Fibroblast of lung (primary cell): ENCODE results near the gene CFLAR. TPM values are rescaled to one million over a fixed set of nuclear protein-coding genes. Genes with fewer than 3 reads are reported as not detected.

Source experiments
- DNase-seq, 2 donors: peaks; one replicate each; pipeline versions ENCODE4 v3.0.0 to v3.0.0-alpha.2; 2010; ENCODE audit warnings: low read depth in 2 of 2
- H2AFZ ChIP-seq: 2 replicates; pipeline ENCODE4 v1.5.1; 2012; ENCODE audit warnings: low read length, control low read depth, inconsistent platforms
- H3K27ac ChIP-seq: 2 replicates; pipeline ENCODE4 v1.5.1; 2011; ENCODE audit warnings: low read length, control low read depth; ENCODE audit not compliant: insufficient read depth
- H3K27me3 ChIP-seq: 2 replicates; pipeline ENCODE4 v1.5.1; 2011; ENCODE audit warnings: mild to moderate bottlenecking, low read length; ENCODE audit not compliant: control insufficient read depth, insufficient read depth
- H3K36me3 ChIP-seq: 2 replicates; pipeline ENCODE4 v1.5.1; 2011; ENCODE audit warnings: low read length; ENCODE audit not compliant: control insufficient read depth, insufficient read depth
- H3K4me1 ChIP-seq: 2 replicates; pipeline ENCODE4 v1.5.1; 2011; ENCODE audit warnings: low read length; ENCODE audit not compliant: control insufficient read depth, insufficient read depth; ENCODE audit errors: extremely low read depth
- H3K4me2 ChIP-seq: 2 replicates; pipeline ENCODE4 v1.5.1; 2011; ENCODE audit warnings: low read length, control low read depth; ENCODE audit not compliant: insufficient read depth; ENCODE audit errors: extremely low read depth
- H3K4me3 ChIP-seq, 4 experiments: fragments of 200-600 bp in 1 of 4; sonication (generic) in 1 of 4; replicated peaks in 1 of 4; 2 replicates each; pipeline ENCODE4 v1.5.1; 2011 to 2016; ENCODE audit warnings: low read length in 4 of 4, low read depth in 3 of 4, mild to moderate bottlenecking in 3 of 4, control low read depth in 2 of 4, inconsistent platforms in 1 of 4, mixed read lengths in 1 of 4; ENCODE audit not compliant: insufficient read depth in 1 of 4; ENCODE audit errors: control extremely low read depth in 1 of 4
- H3K79me2 ChIP-seq: 2 replicates; pipeline ENCODE4 v1.5.1; 2012; ENCODE audit warnings: mild to moderate bottlenecking, low read length, inconsistent platforms; ENCODE audit not compliant: control insufficient read depth, insufficient read depth
- H3K9ac ChIP-seq: 2 replicates; pipeline ENCODE4 v1.5.1; 2011; ENCODE audit warnings: mild to moderate bottlenecking, low read length, control low read depth; ENCODE audit not compliant: insufficient read depth
- H3K9me3 ChIP-seq: 2 replicates; pipeline ENCODE4 v1.5.1; 2012; ENCODE audit warnings: low read depth, low read length; ENCODE audit not compliant: control insufficient read depth, insufficient read depth
- H4K20me1 ChIP-seq: 2 replicates; pipeline ENCODE4 v1.5.1; 2011; ENCODE audit warnings: low read length; ENCODE audit not compliant: control insufficient read depth, insufficient read depth; ENCODE audit errors: extremely low read depth
- EZH2 ChIP-seq: IDR thresholded peaks from 2 replicates; pipeline ENCODE4 v1.5.1; 2012; ENCODE audit warnings: low read length, control low read depth, mild to moderate bottlenecking; ENCODE audit errors: missing control alignments
- polyA plus RNA-seq, 2 donors: library from polyadenylated mRNA; depleted of rRNA in 1 of 2; stranded (reverse) in 1 of 2; unstranded in 1 of 2; fragments of >200 nt; gene quantifications; 2 replicates each; pipeline ENCODE4 v1.2.1, GENCODE V29; 2011 to 2012; ENCODE audit warnings: missing spikeins in 1 of 2
- total RNA-seq: library from RNA; depleted of rRNA; stranded (reverse); fragments of >200 nt; gene quantifications from 2 replicates; pipeline ENCODE4 v1.2.1, GENCODE V29; 2014
- TF ChIP-seq, protein P1 (sequence below), 2 donors: IDR thresholded peaks in 1 of 2; conservative IDR thresholded peaks in 1 of 2; 1 replicate in 1 of 2; 2 replicates in 1 of 2; pipeline ENCODE4 v1.5.1; 2011 to 2012; ENCODE audit warnings: low read length in 2 of 2, control low read depth in 1 of 2, inconsistent platforms in 1 of 2, low read depth in 1 of 2, mild to moderate bottlenecking in 1 of 2

The CFLAR gene
- total and polyA plus RNA-seq, 2 donors (not counting 1 experiment from before 2014, with no cell fraction given), result 39.3 to 80.4 TPM

DNA sequence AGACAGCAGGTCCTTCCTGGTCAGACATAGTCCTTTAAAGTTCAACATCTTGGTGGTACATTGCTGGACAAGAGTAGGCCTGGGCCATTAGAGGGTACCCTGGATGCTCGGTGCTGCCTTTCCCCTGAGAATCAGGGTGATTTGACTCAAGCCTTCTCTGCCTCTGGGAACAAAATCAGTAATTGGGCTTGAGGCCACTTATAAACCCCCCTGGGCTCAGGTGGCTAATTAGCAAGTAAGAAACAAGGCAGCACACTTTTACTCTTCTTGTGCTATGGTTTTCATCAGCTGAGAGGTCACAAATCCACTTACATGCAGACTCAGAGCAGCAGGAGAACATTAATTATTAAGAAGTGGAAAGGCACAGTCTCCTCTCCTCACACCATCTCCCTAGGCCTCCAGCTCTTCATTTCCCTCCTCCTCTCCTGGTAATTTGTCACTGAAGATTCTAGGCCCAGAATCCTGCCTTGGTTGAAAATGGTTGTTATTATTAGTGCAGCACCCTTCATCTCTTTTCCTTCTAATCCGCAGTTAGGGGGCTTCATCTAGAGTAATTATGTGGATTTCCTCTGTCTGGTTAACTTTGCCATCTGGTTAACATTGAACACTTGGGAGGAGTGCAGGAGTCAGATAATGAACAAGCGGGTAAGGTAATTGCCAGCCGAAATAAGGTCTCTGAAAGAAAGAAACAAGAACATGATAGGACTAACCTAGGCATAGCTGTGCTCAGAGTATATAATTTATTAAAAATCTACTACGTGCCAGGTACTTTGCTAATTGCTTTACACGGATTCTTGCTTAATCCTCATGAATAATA lies 37.2 kb downstream of the CFLAR start:
- Histone ChIP-seq H3K27me3 (no peaks in the 10 kb centered on the region), H3K4me3 (no peak overlapping the region), H4K20me1 (no peaks in the 10 kb centered on the region), H3K36me3 (peaks cover 5% of the 10 kb centered on the region), H3K79me2 (peaks cover 2% of the 10 kb centered on the region), H3K9me3 (no peaks in the 10 kb centered on the region), H3K9ac (no peak overlapping the region), H3K4me1 (peaks cover 30% of the 10 kb centered on the region), H3K27ac (no peak overlapping the region), H3K4me2 (no peak overlapping the region), H2AFZ (no peak overlapping the region)
- TF ChIP-seq EZH2, result no peak
- TF ChIP-seq, protein P1, sequence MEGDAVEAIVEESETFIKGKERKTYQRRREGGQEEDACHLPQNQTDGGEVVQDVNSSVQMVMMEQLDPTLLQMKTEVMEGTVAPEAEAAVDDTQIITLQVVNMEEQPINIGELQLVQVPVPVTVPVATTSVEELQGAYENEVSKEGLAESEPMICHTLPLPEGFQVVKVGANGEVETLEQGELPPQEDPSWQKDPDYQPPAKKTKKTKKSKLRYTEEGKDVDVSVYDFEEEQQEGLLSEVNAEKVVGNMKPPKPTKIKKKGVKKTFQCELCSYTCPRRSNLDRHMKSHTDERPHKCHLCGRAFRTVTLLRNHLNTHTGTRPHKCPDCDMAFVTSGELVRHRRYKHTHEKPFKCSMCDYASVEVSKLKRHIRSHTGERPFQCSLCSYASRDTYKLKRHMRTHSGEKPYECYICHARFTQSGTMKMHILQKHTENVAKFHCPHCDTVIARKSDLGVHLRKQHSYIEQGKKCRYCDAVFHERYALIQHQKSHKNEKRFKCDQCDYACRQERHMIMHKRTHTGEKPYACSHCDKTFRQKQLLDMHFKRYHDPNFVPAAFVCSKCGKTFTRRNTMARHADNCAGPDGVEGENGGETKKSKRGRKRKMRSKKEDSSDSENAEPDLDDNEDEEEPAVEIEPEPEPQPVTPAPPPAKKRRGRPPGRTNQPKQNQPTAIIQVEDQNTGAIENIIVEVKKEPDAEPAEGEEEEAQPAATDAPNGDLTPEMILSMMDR (conservative IDR thresholded peaks at IDR 0.05 in 1 of 2, IDR thresholded peaks at IDR 0.05 in 1 of 2; ENCODE audit: low read depth in 1 of 2, low read length in 2 of 2), result no peak
- no peak for DNase-seq

DNA sequence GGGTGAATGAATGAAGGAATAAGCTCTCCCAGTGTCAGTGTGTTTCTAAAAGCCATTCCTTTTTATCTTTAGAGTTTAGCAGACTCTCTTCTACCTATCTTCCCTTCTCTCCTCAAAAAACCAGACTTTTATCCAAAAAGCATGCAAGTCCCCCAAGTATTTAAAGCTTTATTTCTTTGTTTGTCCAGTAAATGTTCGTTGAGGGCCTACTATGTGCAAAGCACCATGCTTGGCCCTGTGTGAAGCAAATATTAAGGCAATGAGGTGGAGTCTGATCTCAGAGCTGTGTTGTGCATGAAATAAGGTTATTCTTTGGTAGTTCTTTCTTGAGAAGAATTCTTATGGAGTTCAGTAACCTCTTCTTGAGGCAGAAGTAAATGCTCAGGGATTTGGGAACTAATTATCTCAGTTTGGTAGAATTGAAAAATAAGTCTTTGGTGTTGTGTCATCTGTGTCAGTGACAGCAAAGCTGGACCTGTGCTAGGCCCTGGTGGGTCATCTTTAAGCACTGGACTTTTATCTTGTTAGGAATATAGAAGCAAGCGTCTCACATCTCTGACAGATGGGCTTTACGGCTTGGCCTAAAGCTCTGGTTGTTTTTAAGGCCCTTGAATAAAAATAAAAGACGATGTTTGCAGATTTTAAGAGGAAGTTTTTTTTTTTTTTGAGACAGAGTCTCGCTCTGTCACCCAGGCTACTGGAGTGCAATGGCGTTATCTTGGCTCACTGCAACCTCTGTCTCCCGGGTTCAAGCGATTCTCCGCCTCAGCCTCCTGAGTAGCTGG lies 38.8 kb downstream of the CFLAR start:
- TF ChIP-seq EZH2, result no peak
- TF ChIP-seq, protein P1 (conservative IDR thresholded peaks at IDR 0.05 in 1 of 2, IDR thresholded peaks at IDR 0.05 in 1 of 2; ENCODE audit: low read depth in 1 of 2, low read length in 2 of 2), result no peak
- peaks cover 2% of the 10 kb centered on the region for H3K79me2 ChIP-seq
- no peak overlapping the region for H3K27ac ChIP-seq
- H3K4me1 ChIP-seq, result peaks cover 18% of the 10 kb centered on the region
- no peak for DNase-seq
- no peaks in the 10 kb centered on the region for H3K9me3 ChIP-seq
- H3K4me2 ChIP-seq, result no peak overlapping the region
- H3K36me3 ChIP-seq, result peaks cover 3% of the 10 kb centered on the region
- H2AFZ ChIP-seq, result no peak overlapping the region
- H3K27me3 ChIP-seq, result no peaks in the 10 kb centered on the region
- H3K4me3 ChIP-seq, result no peak overlapping the region
- H3K9ac ChIP-seq, result no peak overlapping the region
- no peaks in the 10 kb centered on the region for H4K20me1 ChIP-seq

DNA sequence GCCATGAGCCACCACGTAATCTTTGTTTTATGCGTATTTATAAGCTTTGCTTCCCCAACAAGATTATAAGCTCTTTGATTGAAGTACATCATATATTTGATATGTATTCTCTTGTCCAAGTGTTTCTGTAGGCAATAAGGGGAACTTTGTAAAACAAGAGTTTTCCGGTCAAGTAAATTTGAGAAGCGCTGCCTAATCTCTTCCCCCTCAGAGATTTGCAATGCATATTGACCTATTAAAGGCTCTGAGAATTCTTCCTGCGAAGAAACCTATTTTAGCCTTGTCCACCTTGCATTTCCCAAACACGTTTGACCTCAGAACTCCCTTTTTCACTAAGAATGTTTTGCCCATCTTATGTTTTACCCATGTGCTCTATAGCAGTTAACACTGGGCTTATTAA lies 40.1 kb downstream of the CFLAR start:
- Histone ChIP-seq H3K9me3 (no peaks in the 10 kb centered on the region), H3K27me3 (no peaks in the 10 kb centered on the region), H3K4me1 (peaks cover 9% of the 10 kb centered on the region), H3K36me3 (peaks cover 6% of the 10 kb centered on the region), H3K4me2 (no peak overlapping the region), H3K79me2 (peaks cover 2% of the 10 kb centered on the region), H3K27ac (no peak overlapping the region), H3K9ac (no peak overlapping the region), H2AFZ (no peak overlapping the region), H3K4me3 (no peak overlapping the region), H4K20me1 (no peaks in the 10 kb centered on the region)
- DNase-seq, result no peak
- no peak for TF ChIP-seq EZH2
- TF ChIP-seq, protein P1 (conservative IDR thresholded peaks at IDR 0.05 in 1 of 2, IDR thresholded peaks at IDR 0.05 in 1 of 2; ENCODE audit: low read depth in 1 of 2, low read length in 2 of 2), result no peak
